Mammary microvascular endothelial cell (primary cell): Measurements from ENCODE around the gene IGF2R. TPM values are rescaled to one million over a fixed set of nuclear protein-coding genes. Genes with fewer than 3 reads are reported as not detected.

ENCODE experiments used
- total RNA-seq: library from RNA; depleted of rRNA; stranded (reverse); fragments of >200 nt; gene quantifications from 2 replicates; pipeline ENCODE4 v1.2.3, GENCODE V29; 2015

The IGF2R gene
- 39.5 and 40.7 TPM in 2 replicates for total RNA-seq

GRCh38 chr6:159968295-159969203 lies at the start of gene IGF2R:
Gene IGF2R, plus strand, starts transcription at chr6:159969082. Its CDS starts 165 bp downstream, at chr6:159969247.

GRCh38 chr6:160121558-160121957 lies 152.7 kb downstream of the IGF2R start, which contains the start of gene SLC22A1:
Gene SLC22A1, plus strand, starts transcription at chr6:160121815. Its CDS starts 121 bp downstream, at chr6:160121936.

Other genes with a start within 250 kb of the IGF2R start
- 71.5 and 75.4 TPM in 2 replicates for gene WTAP, start 241.6 kb upstream of the IGF2R start, total RNA-seq
- 43.2 and 54.2 TPM in 2 replicates for gene ACAT2, start 207.0 kb upstream of the IGF2R start, total RNA-seq
- gene TCP1, start 179.5 kb upstream of the IGF2R start, total RNA-seq = 226 and 252 TPM in 2 replicates
- gene MRPL18, start 178.6 kb upstream of the IGF2R start, total RNA-seq = 96.7 and 140 TPM in 2 replicates
- gene PNLDC1, start 168.8 kb upstream of the IGF2R start, total RNA-seq = 0.27 TPM in 1 of 2 replicates, not detected in the other
- gene MAS1, start 78.1 kb upstream of the IGF2R start, total RNA-seq = not detected in 2 replicates
- gene SLC22A1, start 152.7 kb downstream of the IGF2R start, total RNA-seq = not detected in 2 replicates